ENCODE results near the gene SLCO3A1.
A peak's percentile ranks its signal among the peaks of the same experiment; 100 is the strongest.

SLCO3A1 gene

GRCh38 chr15:92132982-92133755 is 279.7 kb downstream of the SLCO3A1 start:
- intact Hi-C loops (cut with DNase I): no loop called here
- DNase-seq: no peak

GRCh38 chr15:92140796-92141195 is 287.3 kb downstream of the SLCO3A1 start:
- intact Hi-C loops (cut with DNase I): no loop called here
- no peak for DNase-seq

GRCh38 chr15:92141607-92142006 is 288.1 kb downstream of the SLCO3A1 start:
- intact Hi-C loops (cut with DNase I): no loop called here
- DNase-seq: no peak

- intact Hi-C loops (cut with DNase I): no loop called here
- no peak for DNase-seq
Measured at GRCh38 chr15:92142242-92143232, 289.0 kb downstream of the SLCO3A1 start.

- intact Hi-C loops (cut with DNase I): no loop called here
- DNase-seq: no peak
Measured at GRCh38 chr15:92143765-92144164, 290.3 kb downstream of the SLCO3A1 start.

- intact Hi-C loops (cut with DNase I): no loop called here
- peak in 1 of 10 donors; percentile 47 for DNase-seq
Measured at GRCh38 chr15:92146511-92147150, 293.1 kb downstream of the SLCO3A1 start.

GRCh38 chr15:92149029-92149428 is 295.5 kb downstream of the SLCO3A1 start:
- no peak for DNase-seq
- intact Hi-C loops (cut with DNase I): no loop called here

- DNase-seq: peak in 1 of 10 donors; percentile 49
- intact Hi-C loops (cut with DNase I): no loop called here
Measured at GRCh38 chr15:92149465-92149864, 296.0 kb downstream of the SLCO3A1 start.

GRCh38 chr15:92151168-92151567 is 297.7 kb downstream of the SLCO3A1 start:
- intact Hi-C loops (cut with DNase I): no loop called here
- no peak for DNase-seq

- DNase-seq: no peak
- intact Hi-C loops (cut with DNase I): no loop called here
Measured at GRCh38 chr15:92151741-92152140, 298.2 kb downstream of the SLCO3A1 start.

GRCh38 chr15:92152983-92153382 is 299.5 kb downstream of the SLCO3A1 start:
- intact Hi-C loops (cut with DNase I): no loop called here
- DNase-seq: no peak

- DNase-seq: no peak
- intact Hi-C loops (cut with DNase I): no loop called here
Measured at GRCh38 chr15:92153620-92154019, 300.1 kb downstream of the SLCO3A1 start.

GRCh38 chr15:92155934-92156333 is 302.4 kb downstream of the SLCO3A1 start:
- peak in 1 of 10 donors; percentile 37 for DNase-seq
- intact Hi-C loops (cut with DNase I): no loop called here

GRCh38 chr15:92157666-92158298 is 304.3 kb downstream of the SLCO3A1 start:
- intact Hi-C loops (cut with DNase I): no loop called here
- no peak for DNase-seq

GRCh38 chr15:92158426-92158825 is 304.9 kb downstream of the SLCO3A1 start:
- intact Hi-C loops (cut with DNase I): no loop called here
- DNase-seq: peak in 1 of 10 donors; percentile 45

- DNase-seq: peak in 1 of 10 donors; percentile 5
- intact Hi-C loops (cut with DNase I): no loop called here
Measured at GRCh38 chr15:92159481-92159880, 306.0 kb downstream of the SLCO3A1 start.

GRCh38 chr15:92159906-92160841 is 306.7 kb downstream of the SLCO3A1 start:
- peak in 1 of 10 donors; percentile 44 for DNase-seq
- intact Hi-C loops (cut with DNase I): no loop called here

- DNase-seq: peak in 1 of 10 donors; percentile 1
- intact Hi-C loops (cut with DNase I): no loop called here
Measured at GRCh38 chr15:92161039-92161670, 307.6 kb downstream of the SLCO3A1 start.

GRCh38 chr15:92162657-92163056 is 309.1 kb downstream of the SLCO3A1 start:
- intact Hi-C loops (cut with DNase I): no loop called here
- DNase-seq: peak in 1 of 10 donors; percentile 64
